ENCODE results near the gene ITPRIPL2. TPM values are rescaled to one million over a fixed set of nuclear protein-coding genes. Genes with fewer than 3 reads are reported as not detected.

The ITPRIPL2 gene
- total and polyA plus RNA-seq, 2 of the 13 experiments (the other 11 are each of a cell fraction or from before 2014, with no cell fraction given) = 5.9 to 12.6 TPM

DNA sequence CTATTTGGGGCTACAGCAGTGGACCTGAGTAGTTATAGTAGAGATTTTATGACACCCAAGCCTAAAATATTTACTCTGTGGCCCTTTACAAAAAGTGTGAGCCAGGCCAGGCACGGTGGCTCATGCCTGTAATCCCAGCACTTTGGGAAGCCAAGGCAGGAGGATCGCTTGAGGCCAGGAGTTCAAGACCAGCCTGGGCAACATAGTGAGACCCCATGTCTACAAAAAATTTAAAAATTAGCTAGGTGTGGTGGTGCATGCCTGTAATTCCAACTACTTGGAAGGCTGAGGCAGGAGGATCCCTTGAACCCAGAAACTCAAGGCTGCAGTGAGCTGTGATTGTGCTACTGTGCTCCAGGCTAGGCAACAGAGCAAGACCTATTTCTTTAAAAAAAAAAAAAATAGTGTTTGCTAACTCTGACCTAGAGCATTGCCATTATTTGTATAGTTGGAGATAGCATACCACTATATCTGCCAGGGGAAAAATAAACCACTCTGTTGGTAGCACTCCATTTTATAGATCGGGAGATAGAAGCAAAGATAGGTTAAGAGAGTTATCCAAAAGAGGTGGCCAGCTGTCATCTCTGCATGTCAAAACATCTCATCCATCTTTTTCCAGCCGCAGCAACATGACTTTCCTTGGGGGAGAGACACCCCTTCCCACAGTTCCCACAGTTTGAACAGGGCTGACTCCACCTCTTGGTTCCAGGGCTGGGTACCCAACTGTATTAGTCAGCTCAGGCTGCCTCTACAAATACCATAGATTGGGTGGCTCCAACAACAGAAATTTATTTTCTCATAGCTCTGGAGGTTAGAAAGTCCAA is 3.0 kb upstream of the ITPRIPL2 start (continued):
- no peak for TF ChIP-seq ZNF530 (CRISPR knock-in tag; IDR thresholded peaks at IDR 0.05; ENCODE audit: low read depth)
- TF ChIP-seq ZNF367 (CRISPR knock-in tag; IDR thresholded peaks at IDR 0.05; ENCODE audit: borderline replicate concordance) = no peak
- TF ChIP-seq, protein P1, sequence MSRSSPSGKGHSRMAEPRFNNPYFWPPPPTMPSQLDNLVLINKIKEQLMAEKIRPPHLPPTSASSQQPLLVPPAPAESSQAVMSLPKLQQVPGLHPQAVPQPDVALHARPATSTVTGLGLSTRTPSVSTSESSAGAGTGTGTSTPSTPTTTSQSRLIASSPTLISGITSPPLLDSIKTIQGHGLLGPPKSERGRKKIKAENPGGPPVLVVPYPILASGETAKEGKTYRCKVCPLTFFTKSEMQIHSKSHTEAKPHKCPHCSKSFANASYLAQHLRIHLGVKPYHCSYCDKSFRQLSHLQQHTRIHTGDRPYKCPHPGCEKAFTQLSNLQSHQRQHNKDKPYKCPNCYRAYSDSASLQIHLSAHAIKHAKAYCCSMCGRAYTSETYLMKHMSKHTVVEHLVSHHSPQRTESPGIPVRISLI (CRISPR knock-in tag; IDR thresholded peaks at IDR 0.05; ENCODE audit: borderline replicate concordance) = peak; percentile 98
- no peak for TF ChIP-seq IKZF4 (CRISPR knock-in tag; IDR thresholded peaks at IDR 0.05; ENCODE audit: borderline replicate concordance, low read depth, not compliant biosample characterization)
- TF ChIP-seq SP140L (CRISPR knock-in tag; IDR thresholded peaks at IDR 0.05; ENCODE audit: borderline replicate concordance) = no peak
- TF ChIP-seq THAP11 (CRISPR knock-in tag; IDR thresholded peaks at IDR 0.05) = peak; percentile 36; the same call in 1 of the 2 replicates
- no peak for TF ChIP-seq MYC (CRISPR knock-in tag; IDR thresholded peaks at IDR 0.05; ENCODE audit: borderline replicate concordance)
- TF ChIP-seq MEF2D (CRISPR knock-in tag; IDR thresholded peaks at IDR 0.05) = no peak
- TF ChIP-seq, protein P2, sequence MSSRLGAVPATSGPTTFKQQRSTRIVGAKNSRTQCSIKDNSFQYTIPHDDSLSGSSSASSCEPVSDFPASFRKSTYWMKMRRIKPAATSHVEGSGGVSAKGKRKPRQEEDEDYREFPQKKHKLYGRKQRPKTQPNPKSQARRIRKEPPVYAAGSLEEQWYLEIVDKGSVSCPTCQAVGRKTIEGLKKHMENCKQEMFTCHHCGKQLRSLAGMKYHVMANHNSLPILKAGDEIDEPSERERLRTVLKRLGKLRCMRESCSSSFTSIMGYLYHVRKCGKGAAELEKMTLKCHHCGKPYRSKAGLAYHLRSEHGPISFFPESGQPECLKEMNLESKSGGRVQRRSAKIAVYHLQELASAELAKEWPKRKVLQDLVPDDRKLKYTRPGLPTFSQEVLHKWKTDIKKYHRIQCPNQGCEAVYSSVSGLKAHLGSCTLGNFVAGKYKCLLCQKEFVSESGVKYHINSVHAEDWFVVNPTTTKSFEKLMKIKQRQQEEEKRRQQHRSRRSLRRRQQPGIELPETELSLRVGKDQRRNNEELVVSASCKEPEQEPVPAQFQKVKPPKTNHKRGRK (CRISPR knock-in tag; IDR thresholded peaks at IDR 0.05) = no peak
- no peak for TF ChIP-seq ARNT (IDR thresholded peaks at IDR 0.05)
- no peak for TF ChIP-seq ZNF782 (CRISPR knock-in tag; IDR thresholded peaks at IDR 0.05; ENCODE audit: borderline replicate concordance)
- TF ChIP-seq ZFP37 (CRISPR knock-in tag; IDR thresholded peaks at IDR 0.05; ENCODE audit: borderline replicate concordance) = no peak
- TF ChIP-seq KDM2A (CRISPR knock-in tag; IDR thresholded peaks at IDR 0.05; ENCODE audit: borderline replicate concordance, low read depth) = no peak
- no peak for TF ChIP-seq CEBPG (CRISPR knock-in tag; IDR thresholded peaks at IDR 0.05)
- TF ChIP-seq FOXA3 (CRISPR knock-in tag; IDR thresholded peaks at IDR 0.05) = no peak
- TF ChIP-seq ZNF260 (CRISPR knock-in tag; IDR thresholded peaks at IDR 0.05; ENCODE audit: borderline replicate concordance, low read depth) = no peak
- no peak for TF ChIP-seq ZNF350 (CRISPR knock-in tag; IDR thresholded peaks at IDR 0.05; ENCODE audit: borderline replicate concordance, low read depth)
- TF ChIP-seq ZNF549 (CRISPR knock-in tag; IDR thresholded peaks at IDR 0.05) = no peak
- TF ChIP-seq, protein P3, sequence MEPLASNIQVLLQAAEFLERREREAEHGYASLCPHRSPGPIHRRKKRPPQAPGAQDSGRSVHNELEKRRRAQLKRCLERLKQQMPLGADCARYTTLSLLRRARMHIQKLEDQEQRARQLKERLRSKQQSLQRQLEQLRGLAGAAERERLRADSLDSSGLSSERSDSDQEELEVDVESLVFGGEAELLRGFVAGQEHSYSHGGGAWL (CRISPR knock-in tag; IDR thresholded peaks at IDR 0.05) = no peak
- no peak for TF ChIP-seq ZKSCAN1 (IDR thresholded peaks at IDR 0.05; ENCODE audit: low read length)
- no peak for TF ChIP-seq MIER3 (CRISPR knock-in tag; IDR thresholded peaks at IDR 0.05; ENCODE audit: borderline replicate concordance)
- TF ChIP-seq ZNF557 (CRISPR knock-in tag; IDR thresholded peaks at IDR 0.05) = no peak
- no peak for TF ChIP-seq NBN (conservative IDR thresholded peaks at IDR 0.05)
- no peak for TF ChIP-seq WIZ (CRISPR knock-in tag; IDR thresholded peaks at IDR 0.05)
- TF ChIP-seq NFYB (CRISPR knock-in tag; IDR thresholded peaks at IDR 0.05) = 0 out of 2 replicates have a peak, but pooled peaks have one; percentile 2
- TF ChIP-seq, protein P4, sequence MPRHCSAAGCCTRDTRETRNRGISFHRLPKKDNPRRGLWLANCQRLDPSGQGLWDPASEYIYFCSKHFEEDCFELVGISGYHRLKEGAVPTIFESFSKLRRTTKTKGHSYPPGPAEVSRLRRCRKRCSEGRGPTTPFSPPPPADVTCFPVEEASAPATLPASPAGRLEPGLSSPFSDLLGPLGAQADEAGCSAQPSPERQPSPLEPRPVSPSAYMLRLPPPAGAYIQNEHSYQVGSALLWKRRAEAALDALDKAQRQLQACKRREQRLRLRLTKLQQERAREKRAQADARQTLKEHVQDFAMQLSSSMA (CRISPR knock-in tag; IDR thresholded peaks at IDR 0.05) = no peak
- no peak for TF ChIP-seq LCORL (IDR thresholded peaks at IDR 0.05)
- TF ChIP-seq LCORL (CRISPR knock-in tag; IDR thresholded peaks at IDR 0.05) = peak; percentile 32; the same call in 1 of the 2 replicates

Measured in HepG2 (cell line).